ENCODE data around the gene CCT5. TPM values are rescaled to one million over a fixed set of nuclear protein-coding genes. Genes with fewer than 3 reads are reported as not detected.

CCT5 gene
- total RNA-seq = 159 and 161 TPM in 2 replicates
- long read RNA-seq, transcript CCT5-201 (11 exons, 3,675 nt) = major isoform, 2,240 of 2,302 reads
- long read RNA-seq, partial matches to known transcripts = 26 of 2,302 reads
- long read RNA-seq, other reads (novel, unspliced or antisense) = 30 of 2,302 reads

- Mint-ChIP-seq H3K4me3 (ENCODE audit: unreplicated experiment) (peak within 1 kb of the TSS; percentile 89), H3K9me3 (ENCODE audit: unreplicated experiment) (no peaks in the 10 kb centered on the region), H3K36me3 (ENCODE audit: unreplicated experiment) (peaks cover 16% of the 10 kb centered on the region), H3K27me3 (ENCODE audit: unreplicated experiment) (no peaks in the 10 kb centered on the region), H3K27ac (ENCODE audit: unreplicated experiment) (peak within 1 kb of the TSS; percentile 99), H3K4me1 (ENCODE audit: unreplicated experiment) (peaks cover 32% of the 10 kb centered on the region)
- TF ChIP-seq CTCF (IDR thresholded peaks at IDR 0.05) = no peak
- peak; percentile 97 for DNase-seq (ENCODE audit: extremely low spot score, unreplicated experiment)
Measured at GRCh38 chr5:10249948-10250805, at the start of gene CCT5. Gene CCT5, plus strand, starts transcription at chr5:10250280. Its CDS starts 61 bp downstream, at chr5:10250341.

DNA sequence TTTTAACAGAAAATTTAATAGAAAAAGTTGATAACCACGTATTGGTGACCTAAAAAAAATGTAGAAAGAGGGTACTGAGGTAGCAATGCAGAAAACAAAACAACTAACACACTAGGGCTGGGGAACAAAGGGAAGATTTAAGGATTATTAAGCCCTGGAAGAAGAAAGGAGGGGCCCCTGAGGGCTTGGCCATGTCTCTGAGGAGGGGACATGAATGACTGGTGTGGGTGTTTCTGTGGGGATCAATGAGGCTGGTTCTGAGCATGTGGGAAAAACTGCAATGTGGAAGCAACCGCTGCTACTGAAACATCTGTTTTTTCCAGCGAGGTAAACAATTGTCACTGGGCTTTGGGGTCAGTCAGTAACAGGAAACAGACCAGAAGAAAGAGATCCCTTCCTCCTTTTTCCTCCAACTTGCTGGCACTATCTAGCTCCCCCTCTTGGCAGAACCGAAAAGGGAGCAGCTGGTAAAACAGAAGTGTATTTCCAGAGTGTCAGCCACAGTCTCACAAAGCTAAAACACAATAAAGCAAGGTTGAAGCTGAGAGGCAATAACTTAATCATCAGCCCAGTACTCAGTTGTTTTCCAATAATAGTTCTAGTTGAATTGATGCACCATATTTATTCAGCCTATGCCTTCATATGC, 48.7 kb upstream of the CCT5 start:
- H3K36me3 Mint-ChIP-seq (ENCODE audit: unreplicated experiment) = no peaks in the 10 kb centered on the region

GRCh38 chr5:10202089-10202910, 47.8 kb upstream of the CCT5 start:
- DNase-seq (ENCODE audit: extremely low spot score, unreplicated experiment) = no peak
- Mint-ChIP-seq H3K27me3 (ENCODE audit: unreplicated experiment) (no peaks in the 10 kb centered on the region), H3K27ac (ENCODE audit: unreplicated experiment) (no peak overlapping the region), H3K36me3 (ENCODE audit: unreplicated experiment) (no peaks in the 10 kb centered on the region), H3K4me1 (ENCODE audit: unreplicated experiment) (no peaks in the 10 kb centered on the region), H3K4me3 (ENCODE audit: unreplicated experiment) (no peak overlapping the region), H3K9me3 (ENCODE audit: unreplicated experiment) (peaks cover 16% of the 10 kb centered on the region)
- TF ChIP-seq CTCF (IDR thresholded peaks at IDR 0.05) = no peak

More for the DNA sequence above, 48.7 kb upstream of the CCT5 start:
- Mint-ChIP-seq H3K4me3 (ENCODE audit: unreplicated experiment) (no peak overlapping the region), H3K27ac (ENCODE audit: unreplicated experiment) (no peak overlapping the region), H3K9me3 (ENCODE audit: unreplicated experiment) (peaks cover 16% of the 10 kb centered on the region), H3K27me3 (ENCODE audit: unreplicated experiment) (no peaks in the 10 kb centered on the region), H3K4me1 (ENCODE audit: unreplicated experiment) (no peaks in the 10 kb centered on the region)
- DNase-seq (ENCODE audit: extremely low spot score, unreplicated experiment) = no peak
- TF ChIP-seq CTCF (IDR thresholded peaks at IDR 0.05) = peak; percentile 33

- no peak overlapping the region for H3K4me3 Mint-ChIP-seq (ENCODE audit: unreplicated experiment)
- H3K27ac Mint-ChIP-seq (ENCODE audit: unreplicated experiment) = no peak overlapping the region
- H3K4me1 Mint-ChIP-seq (ENCODE audit: unreplicated experiment) = peaks cover 3% of the 10 kb centered on the region
- no peak for TF ChIP-seq CTCF (IDR thresholded peaks at IDR 0.05)
- no peaks in the 10 kb centered on the region for H3K27me3 Mint-ChIP-seq (ENCODE audit: unreplicated experiment)
- no peaks in the 10 kb centered on the region for H3K9me3 Mint-ChIP-seq (ENCODE audit: unreplicated experiment)
- no peaks in the 10 kb centered on the region for H3K36me3 Mint-ChIP-seq (ENCODE audit: unreplicated experiment)
- no peak for DNase-seq (ENCODE audit: extremely low spot score, unreplicated experiment)
Measured at GRCh38 chr5:10209004-10209403, 41.1 kb upstream of the CCT5 start.
